ENCODE data around the gene TBC1D16.

TBC1D16 gene

GRCh38 chr17:80025796-80026195 is 9.9 kb downstream of the TBC1D16 start:
- DNase-seq (ENCODE audit: low spot score): no peak

DNA sequence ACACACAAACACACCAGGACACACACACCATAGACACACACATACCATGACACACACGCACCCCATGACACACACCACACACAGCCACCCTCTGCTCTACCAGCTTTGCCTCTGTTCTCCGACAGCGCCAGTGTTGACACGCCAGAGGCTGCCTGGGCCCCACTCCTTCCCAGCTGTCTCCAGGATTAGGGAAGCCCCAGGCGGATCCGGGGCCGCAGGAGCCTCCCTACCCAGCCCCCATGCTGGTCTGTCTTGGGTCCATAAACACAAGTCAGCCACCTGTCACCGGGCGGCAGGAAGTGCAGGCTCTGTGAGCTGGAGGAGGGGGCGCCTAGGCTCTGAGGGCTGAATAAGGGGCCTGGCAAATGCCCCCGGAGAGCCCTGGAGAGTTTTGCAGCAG is 10.5 kb downstream of the TBC1D16 start:
- peak; percentile 95 for DNase-seq (ENCODE audit: low spot score)

DNA sequence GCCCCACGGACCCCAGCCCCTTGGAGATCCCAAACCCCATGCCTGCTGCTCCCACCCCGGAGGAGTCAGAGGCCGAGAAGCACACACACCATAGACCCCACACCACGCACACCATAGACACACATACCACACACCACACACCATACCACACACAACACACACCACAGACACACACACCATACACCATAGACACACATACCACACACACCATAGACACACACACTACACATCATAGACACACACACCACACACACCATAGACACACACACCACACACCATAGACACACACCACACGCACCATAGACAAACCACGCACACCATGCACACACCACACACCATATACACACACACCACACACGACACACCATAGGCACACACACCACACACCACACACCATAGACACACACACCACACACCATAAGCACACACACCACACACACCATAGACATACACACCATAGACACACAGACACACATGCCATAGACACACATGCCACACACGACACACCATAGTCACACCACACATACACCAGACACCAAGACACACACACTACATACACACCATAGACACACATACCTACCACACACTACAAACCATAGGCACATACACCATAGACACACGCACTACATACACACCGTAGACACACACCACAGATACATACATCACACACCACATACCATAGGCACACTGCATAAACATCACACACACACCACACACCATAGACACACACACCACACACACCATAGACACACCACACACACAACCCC is 11.3 kb downstream of the TBC1D16 start:
- DNase-seq (ENCODE audit: low spot score): peak; percentile 14

GRCh38 chr17:80023481-80024205 is 12.0 kb downstream of the TBC1D16 start:
- peak; percentile 85 for DNase-seq (ENCODE audit: low spot score)

GRCh38 chr17:80021600-80021999 is 14.1 kb downstream of the TBC1D16 start:
- no peak for DNase-seq (ENCODE audit: low spot score)

GRCh38 chr17:80018917-80019651 is 16.6 kb downstream of the TBC1D16 start:
- peak; percentile 37 for DNase-seq (ENCODE audit: low spot score)

GRCh38 chr17:80017226-80018010 is 18.3 kb downstream of the TBC1D16 start:
- DNase-seq (ENCODE audit: low spot score): peak; percentile 31

DNA sequence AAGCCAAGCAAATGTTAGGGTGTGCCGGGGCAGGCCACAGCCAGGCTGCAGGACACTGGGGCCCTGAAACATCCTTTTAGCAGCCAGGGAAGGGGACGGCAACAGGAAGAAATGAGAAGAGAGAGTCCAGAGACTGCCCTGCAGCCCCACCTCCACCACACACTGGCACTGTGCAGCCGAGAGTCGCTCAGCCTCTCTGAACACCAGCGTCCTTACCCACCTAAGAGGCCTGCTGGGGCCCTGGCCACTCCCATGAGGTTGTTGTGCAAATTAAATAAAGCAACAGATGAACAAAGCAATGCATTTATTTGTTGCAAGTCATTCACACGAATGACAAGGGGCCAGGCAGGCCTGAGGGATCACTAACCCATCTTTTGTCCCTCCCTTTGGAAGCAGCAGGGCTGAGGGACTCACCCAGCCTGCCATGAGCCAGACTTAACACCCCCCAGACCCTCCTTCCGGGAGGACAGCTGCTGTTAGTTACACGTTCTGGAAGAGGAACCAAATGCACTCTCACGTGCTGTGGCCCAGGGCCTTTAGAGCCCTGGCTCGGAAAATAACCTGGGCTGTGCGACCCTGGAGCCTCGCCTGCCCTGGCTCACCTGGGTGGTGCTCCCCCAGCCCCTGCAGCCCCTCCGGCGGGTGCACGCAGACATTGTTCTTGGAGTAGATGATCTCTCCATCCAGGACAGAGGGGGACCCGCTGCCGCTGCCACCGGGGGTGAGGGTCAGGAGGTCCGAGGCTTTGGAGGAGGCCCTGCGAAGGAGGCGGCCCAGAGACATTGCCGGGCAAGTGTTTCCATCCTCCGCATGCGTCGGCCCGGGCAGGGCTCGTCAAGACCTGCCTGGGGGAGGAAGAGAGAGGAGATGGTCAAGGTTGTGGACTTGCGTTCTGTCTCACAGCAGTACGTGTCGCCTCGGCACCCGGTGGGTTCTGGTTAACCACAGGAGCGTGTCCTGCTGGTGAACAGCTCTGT is 22.6 kb downstream of the TBC1D16 start:
- no peak for DNase-seq (ENCODE audit: low spot score)

DNA sequence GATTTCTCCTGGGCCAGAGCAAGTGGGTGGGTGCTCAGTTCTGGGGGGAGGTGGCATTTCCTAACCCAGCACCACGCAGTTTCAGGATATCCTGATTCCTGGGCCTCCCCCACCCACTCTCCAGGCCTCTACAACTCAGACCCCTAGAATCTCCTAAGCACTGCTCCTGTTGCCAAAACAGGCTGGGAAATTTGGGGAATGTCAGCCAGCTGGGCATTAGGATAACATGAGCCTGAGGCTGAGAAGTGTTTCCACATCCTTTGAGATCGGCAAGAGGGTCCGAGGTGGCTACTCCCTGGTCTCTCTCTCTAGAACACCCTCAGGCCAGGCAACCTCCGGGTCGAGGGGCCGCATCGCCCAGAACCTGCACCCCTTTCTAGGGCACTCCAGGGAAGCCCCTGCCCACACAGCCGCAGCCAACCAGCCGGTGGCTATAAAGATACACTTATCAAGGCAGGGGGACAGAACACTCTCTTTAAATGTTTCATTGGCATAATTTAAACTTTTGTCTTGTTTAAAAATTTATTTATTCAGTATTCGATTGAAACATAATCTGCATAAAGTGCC is 23.6 kb downstream of the TBC1D16 start:
- DNase-seq (ENCODE audit: low spot score): no peak

DNA sequence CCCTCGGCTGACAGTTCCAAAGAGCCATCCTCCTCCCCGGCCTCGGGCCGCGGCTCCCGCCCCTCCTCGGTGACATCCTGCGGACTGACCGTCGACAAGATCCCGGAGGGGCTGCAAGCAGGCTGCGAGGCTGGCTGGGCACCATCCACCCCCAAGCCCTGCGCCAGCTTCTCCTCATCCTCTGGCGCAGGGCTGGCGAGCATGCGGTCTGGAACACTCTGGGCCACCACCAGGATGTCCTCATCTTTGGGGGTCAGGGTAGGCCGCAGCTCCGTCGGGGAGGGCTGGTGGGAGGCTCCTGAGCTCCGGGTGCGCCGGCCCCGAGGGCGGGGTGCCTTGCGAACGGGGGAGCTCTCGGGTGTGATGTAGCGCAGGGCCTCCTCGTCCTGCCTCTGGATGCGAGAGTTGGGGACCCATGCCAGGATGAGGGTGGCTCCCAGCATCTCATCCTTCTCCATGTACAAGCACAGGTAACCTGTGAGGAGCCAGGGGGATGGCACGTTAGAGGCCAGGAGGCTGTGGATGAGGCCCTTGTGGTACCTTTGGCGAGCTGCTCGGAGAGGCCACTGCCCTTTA is 25.3 kb downstream of the TBC1D16 start:
- DNase-seq (ENCODE audit: low spot score): no peak

DNA sequence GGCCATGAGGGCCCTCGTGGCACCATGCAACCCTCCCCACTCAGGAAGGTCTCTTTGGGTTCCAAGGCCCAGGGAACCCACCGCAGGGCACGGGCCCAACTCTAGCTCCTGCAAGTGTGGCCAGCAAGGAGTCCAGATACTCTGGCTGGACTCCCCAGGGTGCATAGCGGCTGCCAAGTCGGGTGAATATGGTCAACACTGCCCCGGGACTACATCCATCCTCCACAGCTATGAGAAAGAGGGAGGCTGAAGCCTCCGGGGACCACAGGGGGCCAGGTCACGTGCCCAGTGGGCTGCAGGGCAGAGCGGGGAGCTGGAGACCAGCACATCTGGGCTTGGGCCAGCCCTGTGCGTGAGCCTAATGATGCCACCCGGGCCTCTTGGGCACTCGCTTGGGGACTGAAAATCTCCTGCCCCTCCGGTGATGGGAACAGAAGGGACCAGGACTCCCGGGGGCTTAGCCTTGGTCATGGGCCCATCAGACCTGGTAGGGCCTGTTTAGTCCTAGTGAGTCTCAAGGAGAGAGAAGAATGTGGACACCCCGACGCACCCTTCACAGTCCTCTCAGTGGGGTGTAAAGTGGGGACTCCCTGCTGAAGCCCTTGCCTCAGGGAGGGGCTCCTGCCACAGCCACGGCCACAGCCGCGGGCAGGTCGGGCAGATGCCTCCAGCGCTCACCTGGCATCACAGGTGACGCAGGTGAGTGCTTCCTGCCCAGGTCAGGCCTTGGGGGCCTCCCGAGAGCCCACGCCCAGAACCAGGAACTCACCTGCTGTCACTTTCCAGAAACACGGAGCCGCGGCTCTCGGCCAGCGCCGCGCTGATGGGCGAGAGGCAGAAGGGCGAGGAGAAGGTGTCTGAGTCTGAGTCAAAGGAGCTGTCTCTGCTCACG is 26.0 kb downstream of the TBC1D16 start:
- DNase-seq (ENCODE audit: low spot score): no peak

DNA sequence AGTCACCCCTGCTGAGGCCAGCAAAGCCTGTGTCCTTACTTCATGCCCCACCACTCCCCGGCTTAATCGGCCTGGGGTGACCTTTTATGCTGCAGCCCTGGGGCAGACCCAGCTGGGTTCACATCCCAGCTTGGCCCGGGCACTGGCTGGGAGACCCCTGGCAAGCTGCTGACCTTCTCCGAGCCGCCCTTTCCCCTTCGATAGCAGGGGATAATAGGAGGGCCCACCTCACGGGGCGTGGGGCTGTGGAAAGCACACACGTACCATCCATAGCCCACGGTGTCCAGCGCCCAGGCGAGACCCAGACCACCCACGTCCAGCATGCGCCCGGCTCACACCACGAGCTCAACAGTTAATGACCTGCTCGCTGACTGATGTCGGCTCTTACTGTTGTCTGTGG is 26.8 kb downstream of the TBC1D16 start:
- DNase-seq (ENCODE audit: low spot score): no peak

GRCh38 chr17:80008383-80008840 is 27.3 kb downstream of the TBC1D16 start:
- DNase-seq (ENCODE audit: low spot score): peak; percentile 98

- no peak for DNase-seq (ENCODE audit: low spot score)
These were observed 27.7 kb downstream of the TBC1D16 start for GRCh38 chr17:80007939-80008338.

DNA sequence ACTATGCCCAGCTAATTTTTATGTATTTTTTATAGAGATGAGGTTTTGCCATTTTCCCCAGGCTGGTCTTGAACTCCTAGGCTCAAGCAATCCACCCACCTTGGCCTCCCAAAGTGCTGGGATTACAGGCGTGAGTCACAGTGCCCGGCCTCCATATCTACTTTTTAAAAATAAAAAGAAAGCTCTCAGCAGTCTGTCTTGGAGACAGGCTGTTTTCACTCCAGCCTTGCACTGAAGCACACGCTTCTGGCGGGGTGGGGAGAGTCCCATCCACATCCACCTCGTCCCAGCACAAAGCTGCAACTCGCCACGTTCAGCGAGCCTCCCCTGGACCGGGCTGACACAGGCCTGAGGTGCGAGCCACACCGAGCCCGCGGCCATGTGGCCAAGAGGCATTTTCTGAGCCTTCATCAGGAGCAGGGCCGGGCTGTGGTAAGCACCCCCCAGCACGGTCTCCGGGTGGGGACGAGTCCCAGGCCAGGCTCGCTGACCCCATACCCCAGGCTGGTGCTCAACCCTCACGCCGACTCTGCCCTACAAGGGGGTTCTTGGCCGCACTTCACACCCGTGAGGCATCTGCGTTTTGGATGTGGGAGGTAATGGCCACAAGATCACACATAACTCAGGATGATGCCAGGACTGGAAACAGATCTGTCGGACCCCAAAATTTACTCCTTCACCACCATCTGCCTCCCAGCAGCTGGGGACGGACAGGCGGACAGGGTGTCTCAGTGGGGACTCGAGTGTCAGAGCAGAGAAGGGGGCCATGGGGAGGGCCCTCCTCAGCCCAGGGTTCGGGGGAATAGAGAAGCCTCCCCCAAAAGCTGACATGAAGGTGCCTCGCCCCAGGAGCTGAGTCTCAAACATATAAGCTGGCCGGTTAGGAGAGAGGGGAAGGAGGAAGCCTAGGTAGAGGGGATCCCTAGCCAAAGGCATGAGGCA is 28.6 kb downstream of the TBC1D16 start:
- peak; percentile 34 for DNase-seq (ENCODE audit: low spot score)

GRCh38 chr17:80006339-80006720 is 29.3 kb downstream of the TBC1D16 start:
- DNase-seq (ENCODE audit: low spot score): peak; percentile 45
